BJ (cell line): ENCODE results near the gene PLAGL1. TPM values are rescaled to one million over a fixed set of nuclear protein-coding genes. Genes with fewer than 3 reads are reported as not detected.

Experiments used
- CTCF ChIA-PET: fragments of 350-600 bp; formaldehyde crosslinking; extraction: SDS; loops from one replicate; lab custom pipeline; 2021; ENCODE audit warnings: antibody characterized with exemption, inconsistent platforms; lab: Yijun Ruan, JAX
- POLR2A ChIA-PET: fragments of 300-600 bp; sonication (Branson Sonifier 250); formaldehyde crosslinking; extraction: SDS; loops from one replicate; lab custom pipeline; 2021; ENCODE audit warnings: antibody characterized with exemption; lab: Charles Lee
- DNase-seq: peaks from one replicate; pipeline ENCODE4 v3.0.0-alpha.2; 2011; ENCODE audit warnings: low read depth
- H3K27me3 ChIP-seq: 2 replicates; pipeline ENCODE4 v1.6.0; 2011; ENCODE audit warnings: low read length; ENCODE audit not compliant: control insufficient read depth, insufficient read depth
- H3K36me3 ChIP-seq: 2 replicates; pipeline ENCODE4 v1.5.1; 2011; ENCODE audit warnings: low read length; ENCODE audit not compliant: control insufficient read depth, insufficient read depth
- H3K4me3 ChIP-seq: 2 replicates; pipeline ENCODE4 v1.5.1; 2011; ENCODE audit warnings: low read depth, mild to moderate bottlenecking, control low read depth, low read length
- CTCF ChIP-seq: IDR thresholded peaks from 2 replicates; pipeline ENCODE4 v1.5.1; 2011; ENCODE audit warnings: low read depth, mild to moderate bottlenecking, control low read depth, inconsistent platforms, low read length, moderate library complexity; ENCODE audit not compliant: insufficient read depth
- polyA plus RNA-seq: library from polyadenylated mRNA; depleted of rRNA; stranded (reverse); fragments of >200 nt; gene quantifications from 2 replicates; pipeline ENCODE4 v1.2.3, GENCODE V29; 2011

PLAGL1 gene
- polyA plus RNA-seq, 1 experiment = 68.0 TPM

GRCh38 chr6:143950875-143951274, 57.2 kb downstream of the PLAGL1 start:
- POLR2A ChIA-PET = no interaction called here

GRCh38 chr6:143949962-143950361, 58.1 kb downstream of the PLAGL1 start:
- ChIA-PET POLR2A (no interaction called here), CTCF (interaction anchor here (2.7 kb wide), 1 partner anchor 13 kb away, joined by 9 read pairs; no protein-coding TSS in a partner anchor)
- TF ChIP-seq CTCF = no peak
- no peak overlapping the region for H3K4me3 ChIP-seq
- DNase-seq = no peak
- H3K27me3 ChIP-seq = no peaks in the 10 kb centered on the region; the same call in 1 of the 2 replicates
- peaks cover 4% of the 10 kb centered on the region for H3K36me3 ChIP-seq

More at GRCh38 chr6:143950875-143951274, 57.2 kb downstream of the PLAGL1 start:
- H3K36me3 ChIP-seq = peaks cover 4% of the 10 kb centered on the region
- DNase-seq = no peak
- no peak for TF ChIP-seq CTCF
- H3K27me3 ChIP-seq = no peaks in the 10 kb centered on the region; the same call in 1 of the 2 replicates
- H3K4me3 ChIP-seq = no peak overlapping the region
- CTCF ChIA-PET = interaction anchor here (0.6 to 2.7 kb wide), 2 partner anchors 12 to 376 kb away, joined by 3 to 9 read pairs; no protein-coding TSS in a partner anchor

GRCh38 chr6:143949535-143949934, 58.5 kb downstream of the PLAGL1 start:
- CTCF ChIA-PET = interaction anchor here (1.3 to 2.7 kb wide), 3 partner anchors 9 to 63 kb away, joined by 3 to 9 read pairs (median 8); no protein-coding TSS in a partner anchor
- POLR2A ChIA-PET = no interaction called here

GRCh38 chr6:143948208-143948607, 59.9 kb downstream of the PLAGL1 start:
- DNase-seq = no peak
- no peak overlapping the region for H3K4me3 ChIP-seq
- peaks cover 4% of the 10 kb centered on the region for H3K36me3 ChIP-seq
- no peaks in the 10 kb centered on the region; the same call in 1 of the 2 replicates for H3K27me3 ChIP-seq
- POLR2A ChIA-PET = no interaction called here
- TF ChIP-seq CTCF = no peak
- CTCF ChIA-PET = interaction anchor here (1.2 to 1.5 kb wide), 3 partner anchors 8 to 64 kb away, joined by 3 to 8 read pairs (median 3); no protein-coding TSS in a partner anchor

More at GRCh38 chr6:143949535-143949934, 58.5 kb downstream of the PLAGL1 start:
- H3K4me3 ChIP-seq = no peak overlapping the region
- H3K36me3 ChIP-seq = peaks cover 4% of the 10 kb centered on the region
- DNase-seq = no peak
- no peak for TF ChIP-seq CTCF
- H3K27me3 ChIP-seq = no peaks in the 10 kb centered on the region; the same call in 1 of the 2 replicates

GRCh38 chr6:143941852-143942627, 66.0 kb downstream of the PLAGL1 start:
- TF ChIP-seq CTCF = peak; percentile 72
- POLR2A ChIA-PET = no interaction called here
- DNase-seq = no peak
- Histone ChIP-seq H3K4me3 (no peak overlapping the region), H3K27me3 (no peaks in the 10 kb centered on the region), H3K36me3 (no peaks in the 10 kb centered on the region)
- CTCF ChIA-PET = interaction anchor here (0.6 to 6.0 kb wide), 17 partner anchors 8 to 1468 kb away, joined by 3 to 33 read pairs (median 4); partner anchors contain the start of gene PLAGL1
